K562 (cell line): ENCODE data around the gene PSMD9. TPM values are rescaled to one million over a fixed set of nuclear protein-coding genes. Genes with fewer than 3 reads are reported as not detected.

Experiments
- ATAC-seq: fragments of 200-7000 bp; cut with Tn5 transposase; 3 replicates; pipeline ENCODE4 v1.9.1; 2020; ENCODE audit warnings: moderate library complexity
- BruUV-seq: library from RNA; stranded (reverse); fragments of 400-500 nt; replicated peaks from 2 replicates; lab custom pipeline; 2021; lab: Mats Ljungman, UMichigan
- CTCF ChIA-PET: fragments of 300-600 bp; formaldehyde crosslinking; extraction: SDS; loops from one replicate; lab custom pipeline; 2021; ENCODE audit warnings: low intra/inter-chr PET ratio; lab: Yijun Ruan, JAX
- POLR2A ChIA-PET: fragments of 300-600, 350-650 bp; sonication (Branson Sonifier 250); formaldehyde crosslinking; extraction: SDS; loops from one replicate; lab custom pipeline; 2021; ENCODE audit warnings: antibody characterized with exemption, inconsistent platforms; lab: Yijun Ruan, JAX
- DNase-seq, 4 experiments: peaks; one replicate each; pipeline versions ENCODE4 v3.0.0 to v3.0.0-alpha.2; 2011 to 2018; ENCODE audit warnings: low spot score in 3 of 4, mixed read lengths in 3 of 4; ENCODE audit errors: extremely low read depth in 1 of 4
- FAIRE-seq: peaks from 2 replicates; lab custom pipeline; 2011; peaks lifted over from hg19 to GRCh38; lab: Jason Lieb, UNC
- H2AFZ ChIP-seq: 2 replicates; pipeline ENCODE4 v1.6.0; 2011; ENCODE audit warnings: low read depth, low read length, control low read depth, inconsistent platforms
- H3K27ac ChIP-seq: fragments of 200-600 bp; 3 replicates; pipeline ENCODE4 v1.8.0; 2011; ENCODE audit warnings: low read depth, mild to moderate bottlenecking, control low read depth, inconsistent platforms, low read length, moderate library complexity, mixed read lengths; ENCODE audit errors: extremely low read depth
- H3K27me3 ChIP-seq, 2 experiments: fragments of 300-600 bp in 1 of 2; 2 replicates in 1 of 2; 3 replicates in 1 of 2; pipeline versions ENCODE4 v1.6.0 to v1.8.0; 2011; ENCODE audit warnings: inconsistent platforms in 2 of 2, low read length in 2 of 2, mild to moderate bottlenecking in 1 of 2, mixed read lengths in 1 of 2, moderate library complexity in 1 of 2; ENCODE audit not compliant: control insufficient read depth in 2 of 2, insufficient read depth in 2 of 2
- H3K36me3 ChIP-seq: fragments of 300-600 bp; 3 replicates; pipeline ENCODE4 v1.8.0; 2011; ENCODE audit warnings: mild to moderate bottlenecking, low read length, inconsistent platforms; ENCODE audit not compliant: control insufficient read depth, insufficient read depth
- H3K4me1 ChIP-seq, 2 experiments: fragments of 200-600 bp in 1 of 2; replicated peaks in 1 of 2; 2 replicates in 1 of 2; 3 replicates in 1 of 2; pipeline versions ENCODE4 v1.5.1 to v1.8.0; 2011; ENCODE audit warnings: inconsistent platforms in 2 of 2, low read length in 2 of 2, mild to moderate bottlenecking in 1 of 2, mixed read lengths in 1 of 2, moderate library complexity in 1 of 2; ENCODE audit not compliant: control insufficient read depth in 2 of 2, insufficient read depth in 2 of 2
- H3K4me2 ChIP-seq: 2 replicates; pipeline ENCODE4 v1.6.1; 2011; ENCODE audit warnings: low read length, control low read depth, inconsistent platforms, mixed read lengths; ENCODE audit not compliant: insufficient read depth
- H3K4me3 ChIP-seq: fragments of 200-600 bp; sonication (generic), shearing (Covaris generic); 2 replicates; pipeline ENCODE4 v1.5.1; 2016; ENCODE audit warnings: control low read depth, inconsistent platforms
- H3K79me2 ChIP-seq: fragments of 200-600 bp; 3 replicates; pipeline ENCODE4 v1.8.0; 2011; ENCODE audit warnings: low read length, inconsistent platforms; ENCODE audit not compliant: control insufficient read depth, insufficient read depth
- H3K9ac ChIP-seq, 2 experiments: 2 replicates each; pipeline versions ENCODE4 v1.6.0 to v1.6.1; 2011; ENCODE audit warnings: low read depth in 2 of 2, low read length in 2 of 2, control low read depth in 1 of 2, inconsistent platforms in 1 of 2, mild to moderate bottlenecking in 1 of 2, mixed read lengths in 1 of 2; ENCODE audit not compliant: insufficient read depth in 1 of 2
- H3K9me1 ChIP-seq: one replicate; pipeline ENCODE4 v1.6.0; 2011; ENCODE audit warnings: inconsistent platforms, mild to moderate bottlenecking, low read length, moderate library complexity; ENCODE audit not compliant: control insufficient read depth, insufficient read depth
- H3K9me3 ChIP-seq: replicated peaks from 2 replicates; pipeline ENCODE4 v1.5.1; 2011; ENCODE audit warnings: low read depth, low read length, inconsistent platforms; ENCODE audit not compliant: control insufficient read depth, insufficient read depth
- H4K20me1 ChIP-seq: replicated peaks from 2 replicates; pipeline ENCODE4 v1.6.1; 2011; ENCODE audit warnings: low read length, inconsistent platforms, mixed read lengths; ENCODE audit not compliant: control insufficient read depth, insufficient read depth
- ARID1B ChIP-seq: fragments of 450-650 bp; IDR thresholded peaks from 2 replicates; pipeline ENCODE4 v1.6.1; 2016; ENCODE audit warnings: antibody characterized with exemption, mild to moderate bottlenecking, inconsistent platforms
- ATF7 ChIP-seq: fragments of 450-650 bp; IDR thresholded peaks from 2 replicates; pipeline ENCODE4 v1.7.1; 2014; ENCODE audit warnings: mild to moderate bottlenecking, moderate library complexity
- CXXC5 ChIP-seq: fragments of 250-450 bp; sonication (Bioruptor Pico); IDR thresholded peaks from 2 replicates; pipeline ENCODE4 v1.8.0; 2022; ENCODE audit warnings: inconsistent platforms, mild to moderate bottlenecking, moderate library complexity
- HLTF ChIP-seq: fragments of 450-650 bp; IDR thresholded peaks from 2 replicates; pipeline ENCODE4 v1.6.1; 2016
- HOXB6 ChIP-seq: fragments of 250-450 bp; sonication (Bioruptor Pico); IDR thresholded peaks from 2 replicates; pipeline ENCODE4 v1.5.1; 2022; ENCODE audit warnings: mild to moderate bottlenecking, borderline replicate concordance
- JUN ChIP-seq, 2 experiments: sonication (generic) in 1 of 2; formaldehyde crosslinking in 1 of 2; IDR thresholded peaks; 2 replicates each; pipeline versions ENCODE4 v1.6.1 to v1.8.0; 2012 to 2022; ENCODE audit warnings: borderline replicate concordance in 2 of 2, mild to moderate bottlenecking in 2 of 2, improper control_type of control experiment in 1 of 2, low read depth in 1 of 2, low read length in 1 of 2, missing genetic modification reagents in 1 of 2
- KLF16 ChIP-seq: IDR thresholded peaks from 2 replicates; pipeline ENCODE4 v1.6.1; 2016; ENCODE audit warnings: antibody characterized with exemption
- NCOA1 ChIP-seq: fragments of 450-650 bp; IDR thresholded peaks from 2 replicates; pipeline ENCODE4 v1.6.1; 2016; ENCODE audit warnings: low read depth
- RHOXF2B ChIP-seq: fragments of 250-450 bp; sonication (Bioruptor Pico); conservative IDR thresholded peaks from 2 replicates; pipeline ENCODE4 v1.5.1; 2021
- SETDB1 ChIP-seq: IDR thresholded peaks from one replicate; pipeline ENCODE4 v1.6.1; 2012; ENCODE audit warnings: low read length, control low read depth, inconsistent platforms
- SMARCA5 ChIP-seq: fragments of 450-650 bp; IDR thresholded peaks from 2 replicates; pipeline ENCODE4 v1.6.1; 2016
- TRIM28 ChIP-seq: fragments of 450-650 bp; IDR thresholded peaks from 2 replicates; pipeline ENCODE4 v1.6.1; 2017
- WGBS: fragments of 100-300 bp; shearing (Covaris generic); methylation state at CpG from one replicate; pipeline ENCODE4 v1.1.6; 2016; ENCODE audit warnings: low coverage, mixed read lengths; ENCODE audit not compliant: insufficient coverage; ENCODE audit errors: missing lambda C conversion rate; 5-methylcytosine and 5-hydroxymethylcytosine counted together
- in situ Hi-C: fragments of 300-500 bp; cut with MboI; formaldehyde crosslinking; loops from 4 replicates; pipeline ENCODE4 v1.15.0; 2018; ENCODE audit warnings: inconsistent platforms, mixed read lengths
- intact Hi-C: fragments of 100-400 bp; cut with micrococcal nuclease; formaldehyde crosslinking; loops from 2 replicates; pipeline ENCODE4 v1.14.2; 2022
- polyA plus RNA-seq, 8 experiments: library from polyadenylated mRNA; depleted of rRNA in 4 of 8; stranded (reverse) in 5 of 8; unstranded in 3 of 8; fragments of >200 nt; fragmentation: Nextera tagmentation in 2 of 8; fragmentation: Illumina TruSeq in 1 of 8; extraction: Ambion mirVana in 2 of 8; extraction: Trizol in 1 of 8; gene quantifications; 2 replicates each; pipeline versions ENCODE4 v1.2.1 to v1.2.3, GENCODE V29; 2011 to 2014; ENCODE audit warnings: inconsistent platforms in 1 of 8, missing spikeins in 1 of 8
- total RNA-seq, 7 experiments: library from RNA; depleted of rRNA in 6 of 7; stranded (reverse); fragments of >200 nt in 6 of 7; fragmentation: Illumina TruSeq in 2 of 7; extraction: Trizol in 2 of 7; gene quantifications; 2 replicates each; pipeline versions ENCODE4 v1.2.1 to v1.2.3, GENCODE V29; 2011 to 2021; ENCODE audit warnings: low replicate concordance in 1 of 7
- TF ChIP-seq, protein P1 (sequence below): fragments of 250-450 bp; sonication (Bioruptor Pico); IDR thresholded peaks from 2 replicates; pipeline ENCODE4 v1.8.0; 2021; ENCODE audit warnings: mild to moderate bottlenecking, moderate library complexity
- TF ChIP-seq, protein P2 (sequence below): sonication (generic); IDR thresholded peaks from 2 replicates; pipeline ENCODE4 v1.6.1; 2016
- TF ChIP-seq, protein P3 (sequence below): fragments of 450-650 bp; conservative IDR thresholded peaks from 2 replicates; pipeline ENCODE4 v1.6.1; 2016; ENCODE audit warnings: missing genetic modification characterization, low read depth, mild to moderate bottlenecking, missing compliant biosample characterization, moderate library complexity
- TF ChIP-seq, protein P4 (sequence below): fragments of 450-650 bp; IDR thresholded peaks from 2 replicates; pipeline ENCODE4 v1.6.1; 2016; ENCODE audit warnings: borderline replicate concordance
- TF ChIP-seq, protein P5 (sequence below): fragments of 450-650 bp; formaldehyde crosslinking; conservative IDR thresholded peaks from 2 replicates; pipeline ENCODE4 v1.4.0; 2022; ENCODE audit warnings: mild to moderate bottlenecking, missing genetic modification characterization

The PSMD9 gene
- total and polyA plus RNA-seq, 9 of the 15 experiments (the other 6 are each of a cell fraction or from before 2014, with no cell fraction given), result 12.2 to 143 (median 61.3) TPM

DNA sequence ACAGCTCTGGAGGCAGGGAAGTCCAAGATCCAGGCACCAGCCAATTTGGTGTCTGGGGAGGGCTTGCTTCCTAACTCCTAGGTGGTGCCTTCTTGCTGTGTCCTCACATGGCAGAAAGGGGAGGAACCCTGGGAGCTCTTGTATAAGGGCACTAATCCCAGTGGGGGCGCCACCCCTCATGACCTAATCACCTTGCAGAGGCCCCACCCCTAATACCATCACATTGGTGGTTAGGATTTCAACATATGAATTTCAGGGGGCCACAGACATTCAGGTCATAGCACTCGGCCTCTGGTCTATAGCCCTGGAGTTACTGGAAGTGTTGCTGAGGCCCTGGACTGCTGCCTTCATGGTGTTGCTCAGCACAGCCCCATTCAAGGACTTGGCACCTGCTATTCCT is 14.6 kb downstream of the PSMD9 start (continued):
- no peak for TF ChIP-seq SMARCA5
- TF ChIP-seq, protein P1, sequence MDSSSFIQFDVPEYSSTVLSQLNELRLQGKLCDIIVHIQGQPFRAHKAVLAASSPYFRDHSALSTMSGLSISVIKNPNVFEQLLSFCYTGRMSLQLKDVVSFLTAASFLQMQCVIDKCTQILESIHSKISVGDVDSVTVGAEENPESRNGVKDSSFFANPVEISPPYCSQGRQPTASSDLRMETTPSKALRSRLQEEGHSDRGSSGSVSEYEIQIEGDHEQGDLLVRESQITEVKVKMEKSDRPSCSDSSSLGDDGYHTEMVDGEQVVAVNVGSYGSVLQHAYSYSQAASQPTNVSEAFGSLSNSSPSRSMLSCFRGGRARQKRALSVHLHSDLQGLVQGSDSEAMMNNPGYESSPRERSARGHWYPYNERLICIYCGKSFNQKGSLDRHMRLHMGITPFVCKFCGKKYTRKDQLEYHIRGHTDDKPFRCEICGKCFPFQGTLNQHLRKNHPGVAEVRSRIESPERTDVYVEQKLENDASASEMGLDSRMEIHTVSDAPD (CRISPR knock-in tag), result no peak
- TF ChIP-seq, protein P2, sequence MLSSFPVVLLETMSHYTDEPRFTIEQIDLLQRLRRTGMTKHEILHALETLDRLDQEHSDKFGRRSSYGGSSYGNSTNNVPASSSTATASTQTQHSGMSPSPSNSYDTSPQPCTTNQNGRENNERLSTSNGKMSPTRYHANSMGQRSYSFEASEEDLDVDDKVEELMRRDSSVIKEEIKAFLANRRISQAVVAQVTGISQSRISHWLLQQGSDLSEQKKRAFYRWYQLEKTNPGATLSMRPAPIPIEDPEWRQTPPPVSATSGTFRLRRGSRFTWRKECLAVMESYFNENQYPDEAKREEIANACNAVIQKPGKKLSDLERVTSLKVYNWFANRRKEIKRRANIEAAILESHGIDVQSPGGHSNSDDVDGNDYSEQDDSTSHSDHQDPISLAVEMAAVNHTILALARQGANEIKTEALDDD, result no peak
- TF ChIP-seq SETDB1, result no peak
- TF ChIP-seq, protein P3, sequence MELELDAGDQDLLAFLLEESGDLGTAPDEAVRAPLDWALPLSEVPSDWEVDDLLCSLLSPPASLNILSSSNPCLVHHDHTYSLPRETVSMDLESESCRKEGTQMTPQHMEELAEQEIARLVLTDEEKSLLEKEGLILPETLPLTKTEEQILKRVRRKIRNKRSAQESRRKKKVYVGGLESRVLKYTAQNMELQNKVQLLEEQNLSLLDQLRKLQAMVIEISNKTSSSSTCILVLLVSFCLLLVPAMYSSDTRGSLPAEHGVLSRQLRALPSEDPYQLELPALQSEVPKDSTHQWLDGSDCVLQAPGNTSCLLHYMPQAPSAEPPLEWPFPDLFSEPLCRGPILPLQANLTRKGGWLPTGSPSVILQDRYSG, result no peak

DNA sequence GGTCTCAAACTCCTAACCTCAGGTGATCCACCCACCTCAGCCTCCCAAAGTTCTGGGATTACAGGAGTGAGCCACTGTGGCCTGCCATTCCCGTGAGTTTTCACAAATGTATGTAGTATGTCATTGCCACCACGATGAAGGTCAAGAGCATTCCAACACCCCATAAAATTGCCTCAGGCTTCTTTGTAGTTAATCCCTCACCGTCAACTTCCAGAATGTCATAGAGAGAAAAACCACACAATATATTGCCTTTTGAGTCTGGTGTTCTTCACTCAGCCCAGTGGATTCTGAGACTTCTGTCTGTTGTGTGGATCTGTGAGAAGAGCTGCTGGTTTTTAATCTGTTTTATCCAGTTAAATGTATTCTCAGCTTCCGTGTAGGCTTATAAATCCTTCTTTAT is 17.2 kb downstream of the PSMD9 start:
- Histone ChIP-seq H3K36me3 (peaks cover 73% of the 10 kb centered on the region; the same call in 2 of the 3 replicates), H3K9ac (no peak overlapping the region), H3K27ac (no peak overlapping the region), H2AFZ (no peak overlapping the region), H3K4me3 (no peak overlapping the region), H3K79me2 (no peaks in the 10 kb centered on the region), H3K4me2 (no peak overlapping the region), H4K20me1 (no peaks in the 10 kb centered on the region), H3K4me1 (no peaks in the 10 kb centered on the region; a peak in 1 of 5 replicates), H3K9me1 (no peaks in the 10 kb centered on the region), H3K9me3 (no peaks in the 10 kb centered on the region), H3K27me3 (no peaks in the 10 kb centered on the region)
- DNase-seq, result no peak
- in situ Hi-C loops (no loop called here), intact Hi-C loops (no loop called here)
- POLR2A ChIA-PET, result interaction anchor here (1.4 kb wide), 1 partner anchor 12 kb away, joined by 5 read pairs; no protein-coding TSS in a partner anchor
- ATAC-seq, result no peak
- WGBS, result 91% methylated on average over 4 of the region's 4 CpGs
- no peak for FAIRE-seq
- CTCF ChIA-PET, result no interaction called here
- BruUV-seq, result no TSS peak
- TF ChIP-seq KLF16 (no peak), TRIM28 (no peak), CXXC5 (no peak), HLTF (no peak), JUN (IDR thresholded peaks at IDR 0.05; ENCODE audit: borderline replicate concordance, low read depth, low read length) (no peak), JUN (CRISPR knock-in tag; IDR thresholded peaks at IDR 0.05; ENCODE audit: borderline replicate concordance) (no peak), ARID1B (no peak), ATF7 (no peak), HOXB6 (CRISPR knock-in tag) (no peak), RHOXF2B (CRISPR knock-in tag) (no peak), NCOA1 (no peak)
- TF ChIP-seq, protein P4, sequence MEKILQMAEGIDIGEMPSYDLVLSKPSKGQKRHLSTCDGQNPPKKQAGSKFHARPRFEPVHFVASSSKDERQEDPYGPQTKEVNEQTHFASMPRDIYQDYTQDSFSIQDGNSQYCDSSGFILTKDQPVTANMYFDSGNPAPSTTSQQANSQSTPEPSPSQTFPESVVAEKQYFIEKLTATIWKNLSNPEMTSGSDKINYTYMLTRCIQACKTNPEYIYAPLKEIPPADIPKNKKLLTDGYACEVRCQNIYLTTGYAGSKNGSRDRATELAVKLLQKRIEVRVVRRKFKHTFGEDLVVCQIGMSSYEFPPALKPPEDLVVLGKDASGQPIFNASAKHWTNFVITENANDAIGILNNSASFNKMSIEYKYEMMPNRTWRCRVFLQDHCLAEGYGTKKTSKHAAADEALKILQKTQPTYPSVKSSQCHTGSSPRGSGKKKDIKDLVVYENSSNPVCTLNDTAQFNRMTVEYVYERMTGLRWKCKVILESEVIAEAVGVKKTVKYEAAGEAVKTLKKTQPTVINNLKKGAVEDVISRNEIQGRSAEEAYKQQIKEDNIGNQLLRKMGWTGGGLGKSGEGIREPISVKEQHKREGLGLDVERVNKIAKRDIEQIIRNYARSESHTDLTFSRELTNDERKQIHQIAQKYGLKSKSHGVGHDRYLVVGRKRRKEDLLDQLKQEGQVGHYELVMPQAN, result no peak
- TF ChIP-seq, protein P5, sequence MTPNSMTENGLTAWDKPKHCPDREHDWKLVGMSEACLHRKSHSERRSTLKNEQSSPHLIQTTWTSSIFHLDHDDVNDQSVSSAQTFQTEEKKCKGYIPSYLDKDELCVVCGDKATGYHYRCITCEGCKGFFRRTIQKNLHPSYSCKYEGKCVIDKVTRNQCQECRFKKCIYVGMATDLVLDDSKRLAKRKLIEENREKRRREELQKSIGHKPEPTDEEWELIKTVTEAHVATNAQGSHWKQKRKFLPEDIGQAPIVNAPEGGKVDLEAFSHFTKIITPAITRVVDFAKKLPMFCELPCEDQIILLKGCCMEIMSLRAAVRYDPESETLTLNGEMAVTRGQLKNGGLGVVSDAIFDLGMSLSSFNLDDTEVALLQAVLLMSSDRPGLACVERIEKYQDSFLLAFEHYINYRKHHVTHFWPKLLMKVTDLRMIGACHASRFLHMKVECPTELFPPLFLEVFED (CRISPR knock-in tag), result no peak
